GM18867 (cell line): Measurements from ENCODE around the gene PRICKLE2.

Source experiments
- ATAC-seq: cut with Tn5 transposase; IDR thresholded peaks from one replicate; pipeline ENCODE4 v1.9.1; 2021; ENCODE audit warnings: mild to moderate bottlenecking, moderate library complexity; ENCODE audit not compliant: unreplicated experiment

Gene PRICKLE2

DNA sequence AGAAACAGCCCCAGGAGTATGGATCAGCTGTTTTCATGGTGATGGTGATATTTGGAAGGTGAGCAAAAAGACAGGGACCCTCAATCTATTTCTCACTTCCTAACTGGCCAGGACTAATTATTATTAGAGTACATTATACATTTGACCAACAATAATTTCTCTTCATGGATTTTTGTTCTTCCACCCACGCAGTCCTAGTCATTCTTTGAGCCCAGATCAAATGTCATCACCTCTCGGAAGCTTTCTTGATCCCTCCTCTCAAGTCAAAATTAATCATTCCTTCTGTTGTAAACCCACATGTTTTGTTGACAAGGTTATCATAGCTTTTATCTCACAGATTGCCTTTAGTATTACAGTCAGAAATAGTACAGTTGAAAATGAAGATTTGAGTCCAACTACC, 29.2 kb upstream of the PRICKLE2 start:
- ATAC-seq: no peak

DNA sequence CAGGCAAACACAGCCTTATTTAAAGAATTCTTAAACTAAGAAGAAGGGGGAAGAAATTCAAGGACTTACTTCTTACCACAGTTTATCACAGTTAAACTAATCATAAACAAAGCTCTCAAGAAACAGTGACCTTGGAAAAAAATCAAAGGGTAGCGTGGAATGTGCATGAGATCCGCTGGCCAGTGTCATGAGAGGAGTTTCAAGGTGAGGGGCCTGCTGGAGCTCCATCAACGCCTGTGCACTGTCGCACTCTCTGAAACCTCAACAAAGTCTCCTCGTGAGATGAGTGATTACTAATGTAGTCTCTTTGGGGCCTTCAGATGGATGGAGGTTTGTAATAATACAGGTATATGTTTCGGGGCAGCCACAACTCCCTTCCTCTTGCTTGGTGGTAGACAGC, 28.4 kb upstream of the PRICKLE2 start:
- ATAC-seq: no peak

DNA sequence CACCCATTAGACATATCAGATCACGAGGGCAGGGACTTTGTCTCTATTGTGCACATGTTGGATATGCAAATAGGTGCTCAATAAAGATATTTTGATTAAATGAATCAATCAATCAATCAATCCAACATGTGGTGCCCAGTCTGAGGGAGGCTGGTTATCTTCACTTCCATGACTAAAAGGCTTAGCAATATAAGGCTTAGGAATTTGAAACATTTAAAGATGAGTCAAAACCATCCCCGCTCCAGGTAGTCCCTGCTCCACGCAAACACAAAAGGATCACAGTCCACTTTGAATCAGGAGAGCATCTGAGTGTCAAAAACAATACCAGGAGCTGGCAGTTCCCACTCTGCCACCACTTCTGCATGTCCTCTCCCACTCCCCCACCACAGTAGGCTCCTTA, 25.8 kb upstream of the PRICKLE2 start:
- no peak for ATAC-seq

DNA sequence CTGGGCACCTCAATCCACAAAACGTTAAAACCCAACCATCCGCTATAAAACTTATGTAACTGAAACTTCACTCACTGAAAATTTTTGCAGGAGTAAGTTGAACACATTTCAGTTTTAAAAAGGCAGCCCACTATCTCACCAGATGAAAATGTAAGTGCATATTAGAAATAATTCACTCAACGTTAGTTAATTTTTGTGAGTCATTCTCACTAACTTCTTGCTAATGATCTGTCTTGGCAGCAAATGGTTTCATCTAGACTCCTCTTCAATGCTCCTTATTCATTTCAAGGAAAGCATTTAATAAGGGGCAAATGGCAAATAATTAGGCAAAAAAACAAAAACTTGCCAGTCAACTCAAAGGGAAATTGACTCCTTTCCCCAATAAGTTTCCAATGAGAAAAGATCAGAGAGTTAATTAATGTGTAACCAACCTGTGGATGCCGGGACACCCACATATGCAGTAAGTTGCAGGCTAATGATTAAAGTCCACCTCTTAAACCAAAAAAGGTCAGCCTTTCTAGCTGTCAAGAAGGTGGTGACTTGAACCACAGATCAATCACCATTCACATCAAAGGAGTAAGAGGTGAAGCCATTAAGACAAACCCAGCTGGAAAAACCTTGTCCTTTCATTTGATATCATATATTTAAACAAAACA, 22.9 kb upstream of the PRICKLE2 start:
- ATAC-seq: no peak

DNA sequence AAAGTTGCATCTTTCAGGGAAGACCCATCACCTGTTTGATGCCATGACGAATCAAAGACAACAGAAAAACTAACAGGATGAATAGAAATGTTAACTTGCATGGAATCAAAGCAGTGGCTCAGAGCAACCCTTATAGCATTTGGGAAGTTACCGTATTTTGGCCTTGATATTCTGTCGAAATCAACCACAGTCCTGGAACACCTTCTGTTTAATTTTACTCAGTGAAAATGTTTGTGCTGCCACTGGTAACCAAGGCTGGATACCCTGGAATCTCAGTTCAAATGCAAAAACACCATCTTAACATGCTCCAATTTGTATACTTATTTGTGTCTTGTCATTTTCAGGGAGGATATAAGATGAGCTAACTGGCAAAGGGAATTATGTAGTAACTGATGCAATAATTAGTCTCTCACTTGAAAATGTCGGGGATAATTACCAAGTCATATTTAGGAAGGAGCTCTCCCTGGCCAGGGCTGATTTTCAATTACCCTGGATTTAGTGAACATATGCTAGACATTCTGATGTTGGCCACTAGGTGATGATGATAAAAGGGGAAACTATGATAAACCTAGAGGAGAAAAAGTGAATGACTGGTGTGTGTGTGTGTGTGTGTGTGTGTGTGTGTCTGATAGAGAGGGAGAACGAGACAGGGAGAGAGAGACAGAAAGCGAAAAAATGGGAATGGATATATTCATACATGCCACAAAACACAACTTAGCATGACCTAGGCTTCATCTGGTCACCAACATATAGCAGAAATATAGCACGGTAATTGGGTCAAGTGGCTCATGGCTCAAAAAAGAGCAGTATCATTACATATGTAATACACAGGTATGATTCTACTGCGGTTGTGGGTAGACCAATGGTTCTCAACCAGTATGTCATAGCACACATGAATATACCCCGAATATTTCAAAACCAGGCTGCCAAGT, 19.0 kb upstream of the PRICKLE2 start:
- ATAC-seq: peak; percentile 83

DNA sequence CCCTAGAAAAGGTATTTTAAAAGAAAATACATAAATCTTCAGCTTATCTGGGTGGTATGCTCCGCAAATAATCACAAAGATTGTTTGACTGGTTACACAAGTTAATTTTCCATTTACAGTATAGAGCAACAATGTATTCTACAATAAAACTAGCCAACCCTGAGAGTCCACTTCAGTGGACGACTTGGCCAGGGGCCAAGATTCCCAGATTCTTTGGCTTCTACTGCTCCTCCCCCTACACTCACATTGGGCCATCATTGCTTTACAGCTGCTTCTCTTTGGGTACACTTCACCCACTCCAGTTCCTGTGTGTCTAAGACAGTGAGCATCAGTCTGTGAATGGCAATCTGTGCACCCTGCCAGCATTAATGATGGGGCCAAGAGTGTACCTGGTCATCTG, 17.2 kb upstream of the PRICKLE2 start:
- no peak for ATAC-seq

DNA sequence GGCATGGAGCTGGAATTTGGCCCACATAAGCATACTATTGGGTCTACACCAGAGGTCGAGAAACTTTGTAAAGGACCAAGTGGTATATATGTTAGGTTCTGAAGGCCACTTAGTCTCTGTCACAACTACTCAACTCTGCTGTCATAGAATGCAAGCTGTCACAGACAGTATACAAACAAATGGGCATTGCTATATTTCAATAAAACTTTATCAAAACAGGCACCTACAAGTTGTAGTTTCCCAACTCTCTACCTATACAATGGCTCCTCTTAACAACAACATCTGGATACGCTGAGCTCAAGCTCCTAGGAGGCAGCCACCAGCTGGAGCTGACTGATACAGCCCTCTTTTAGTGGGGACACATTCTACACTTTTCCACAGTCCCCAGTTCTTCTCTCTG, 15.7 kb upstream of the PRICKLE2 start:
- no peak for ATAC-seq

DNA sequence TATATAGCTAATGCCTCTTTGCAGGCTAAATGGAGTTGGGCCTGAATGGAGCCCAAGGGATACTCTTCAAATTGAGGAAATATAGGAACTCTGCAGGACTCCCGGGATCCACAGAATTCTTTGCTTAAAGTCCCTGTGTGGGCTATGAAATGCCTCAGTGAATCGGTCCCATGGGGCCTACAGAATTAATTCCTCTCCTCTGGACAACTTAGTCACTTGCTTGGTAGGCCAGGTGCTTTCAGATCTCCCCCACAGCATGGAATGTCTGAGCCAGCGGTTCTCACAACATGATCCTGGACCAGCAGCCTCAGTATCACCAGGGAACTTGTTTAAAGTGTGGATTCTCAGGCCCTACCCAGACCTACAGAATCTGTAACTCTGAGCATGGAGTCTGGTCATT, 15.1 kb upstream of the PRICKLE2 start:
- ATAC-seq: no peak

DNA sequence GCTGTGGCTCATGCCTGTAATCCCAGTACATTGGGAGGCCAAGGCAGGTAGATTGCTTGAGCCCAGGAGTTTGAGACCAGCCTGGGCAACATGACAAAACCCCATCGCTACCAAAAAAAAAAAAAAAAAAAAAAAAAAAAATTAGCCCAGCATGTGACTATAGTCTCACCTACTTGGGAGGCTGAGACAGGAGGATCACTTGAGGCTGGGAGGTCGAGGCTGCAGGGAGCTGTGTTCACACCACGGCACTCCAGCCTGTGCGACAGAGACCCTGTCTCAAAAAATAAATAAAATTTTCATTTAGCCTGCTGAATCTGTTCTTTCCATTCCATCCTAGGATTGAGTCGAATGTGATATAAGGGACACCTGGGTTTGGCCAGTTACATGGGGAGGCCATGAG, 14.6 kb upstream of the PRICKLE2 start:
- ATAC-seq: no peak

- no peak for ATAC-seq
Observed at GRCh38 chr3:64238971-64239667, 13.9 kb upstream of the PRICKLE2 start.

DNA sequence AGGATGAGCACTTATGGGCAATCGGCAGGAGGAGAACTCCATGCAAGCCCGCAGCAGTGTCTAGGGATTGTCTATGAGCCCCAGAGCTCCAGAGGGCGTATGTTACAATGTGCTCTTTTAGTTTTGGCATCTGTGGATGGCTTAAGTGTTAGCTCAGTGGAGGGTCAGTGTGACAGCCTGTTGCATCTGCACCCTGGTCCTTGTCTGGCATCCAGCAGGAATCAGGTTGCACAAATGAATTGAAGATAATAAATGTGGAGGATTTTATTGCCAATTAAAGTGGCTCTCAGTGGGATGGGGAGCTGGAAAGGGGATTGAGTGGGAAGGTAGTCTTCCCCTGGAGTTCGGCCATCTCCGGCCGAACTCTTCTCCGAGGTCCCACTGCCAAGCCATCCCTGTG, 11.8 kb upstream of the PRICKLE2 start:
- ATAC-seq: no peak

GRCh38 chr3:64235605-64236004, 10.3 kb upstream of the PRICKLE2 start:
- ATAC-seq: no peak

DNA sequence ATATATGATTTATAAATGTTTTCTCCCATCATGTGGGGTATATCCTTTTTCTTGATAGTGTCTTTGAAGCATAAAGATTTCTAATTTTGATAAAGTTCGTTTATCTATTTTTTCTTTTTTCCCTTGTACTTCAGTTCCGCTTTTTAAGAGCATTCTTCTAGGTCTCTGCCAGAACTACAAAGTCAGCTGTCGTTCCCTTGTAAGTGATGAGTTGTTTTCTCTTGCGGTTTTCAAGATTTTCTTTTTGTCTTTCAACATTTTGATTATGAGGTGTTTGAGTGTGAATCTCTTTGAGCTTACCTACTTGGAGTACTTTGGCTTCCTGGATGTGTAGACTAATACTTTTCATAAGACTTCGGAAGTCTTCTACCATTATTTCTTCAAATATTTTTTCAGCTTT, 9.3 kb upstream of the PRICKLE2 start:
- ATAC-seq: no peak

GRCh38 chr3:64232821-64233220, 7.6 kb upstream of the PRICKLE2 start:
- no peak for ATAC-seq

GRCh38 chr3:64229903-64230302, 4.6 kb upstream of the PRICKLE2 start:
- no peak for ATAC-seq

DNA sequence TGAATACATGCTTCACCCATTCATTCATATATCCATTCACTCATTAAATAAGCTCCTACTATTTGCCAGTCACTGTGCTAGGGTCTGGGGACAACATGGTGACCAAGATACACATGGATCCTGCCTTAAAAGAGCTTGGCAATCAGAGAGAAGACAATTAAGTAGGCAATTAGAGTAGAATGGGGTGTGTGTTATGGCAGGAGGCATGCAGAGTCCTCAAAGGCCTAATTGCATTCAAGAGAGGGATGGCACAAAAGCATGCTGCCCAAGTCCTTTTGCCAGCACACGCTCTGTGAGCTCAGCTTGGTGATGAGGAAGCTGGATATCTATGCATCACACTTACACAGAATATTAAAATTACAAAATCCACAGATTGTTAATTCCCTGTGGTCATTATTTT, 2.8 kb upstream of the PRICKLE2 start:
- ATAC-seq: no peak

DNA sequence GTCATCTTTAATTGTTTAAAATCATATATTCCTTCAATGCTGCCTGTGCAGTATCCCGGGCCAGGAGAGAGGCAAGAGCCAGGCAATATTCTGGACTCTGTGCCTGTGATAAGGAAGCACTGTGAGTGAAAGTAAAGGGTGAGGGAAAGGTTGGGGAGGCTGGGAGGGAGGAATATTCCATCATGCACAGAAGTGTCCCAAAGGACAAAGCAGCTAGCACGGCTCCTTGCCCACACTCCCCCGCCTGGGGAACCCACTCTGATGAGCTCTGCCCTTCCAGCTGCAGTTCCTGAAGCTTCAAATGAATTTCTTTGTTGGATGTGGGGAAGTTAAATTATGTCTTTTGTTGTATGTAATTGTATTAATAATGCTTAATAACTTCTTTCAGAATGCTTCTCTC, 1.5 kb upstream of the PRICKLE2 start:
- ATAC-seq: no peak

GRCh38 chr3:64225695-64226499, 631 bp upstream of the PRICKLE2 start:
- ATAC-seq: peak; percentile 43

GRCh38 chr3:64223791-64224745, 1.2 kb downstream of the PRICKLE2 start:
- no peak for ATAC-seq
